G401 (cell line): Measurements from ENCODE around the gene SLC22A3. TPM values are rescaled to one million over a fixed set of nuclear protein-coding genes. Genes with fewer than 3 reads are reported as not detected.

Experiments used
- DNase-seq: peaks from one replicate; pipeline ENCODE4 v3.0.0-alpha.2; 2015; ENCODE audit warnings: low spot score
- in situ Hi-C: cut with HindIII; loops from 2 replicates; pipeline ENCODE4 v1.10.0; 2016; ENCODE audit warnings: low sequenced_read_pairs, mixed read lengths
- total RNA-seq: library from RNA; depleted of rRNA; stranded (reverse); fragments of >200 nt; shearing (Covaris generic); gene quantifications from 2 replicates; pipeline ENCODE4 v1.2.3, GENCODE V29; 2014

Gene SLC22A3
- total RNA-seq, 1 experiment from 2014 or later, result not detected

DNA sequence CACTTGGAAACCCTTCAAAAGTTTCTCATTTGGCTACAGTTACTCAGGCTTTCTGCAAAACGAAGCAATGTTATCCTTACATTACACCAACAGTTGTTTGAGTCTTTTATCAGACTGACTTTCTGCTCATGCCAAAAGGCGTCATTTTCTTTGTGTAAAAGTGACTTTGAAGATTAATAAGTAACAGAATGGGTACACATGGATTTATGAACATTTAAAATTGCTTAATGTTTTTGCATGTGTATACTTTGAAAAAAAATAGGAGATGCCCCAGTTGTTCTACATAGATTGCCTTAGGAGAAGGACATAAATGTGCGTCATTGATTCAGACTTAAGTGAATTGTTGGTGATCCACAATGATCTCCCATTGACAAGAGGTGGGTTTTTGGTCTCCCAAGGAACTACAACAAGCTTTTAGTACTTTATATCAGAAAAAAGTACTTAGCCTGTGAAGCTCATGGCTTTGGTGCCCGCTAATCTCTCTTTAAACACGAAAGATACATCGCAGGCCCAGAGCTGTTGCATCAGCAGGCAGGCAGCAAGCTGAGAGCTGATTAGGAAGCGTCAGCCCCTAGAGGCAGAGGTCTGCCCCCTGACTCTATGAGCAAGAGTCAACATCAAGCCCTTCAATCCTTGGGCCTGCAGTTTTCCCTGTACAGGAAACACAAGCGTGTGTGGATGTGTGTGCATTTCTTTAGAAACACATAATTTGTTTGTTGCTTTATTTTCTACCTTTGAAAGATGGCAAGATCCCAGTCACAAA, 45.9 kb downstream of the SLC22A3 start:
- DNase-seq, result no peak

DNA sequence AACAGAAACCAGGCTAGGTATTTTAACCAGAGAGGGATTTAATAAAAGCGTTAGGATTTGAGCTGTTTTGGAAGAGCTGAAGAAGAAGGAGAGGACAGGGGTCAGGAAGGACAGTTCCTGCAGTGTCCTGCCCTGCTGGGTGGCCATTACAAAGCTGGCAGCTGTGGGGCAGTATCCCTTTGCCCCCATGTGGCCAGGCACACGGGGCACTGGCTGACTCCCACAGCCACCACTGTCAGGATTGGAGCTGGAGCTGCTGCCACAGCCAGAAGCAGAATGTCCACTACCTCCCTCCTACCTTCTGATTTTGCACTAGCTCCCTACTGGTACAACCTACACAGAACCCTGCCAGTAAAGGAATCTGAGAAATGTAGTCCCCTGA, 46.5 kb downstream of the SLC22A3 start:
- DNase-seq, result no peak
- in situ Hi-C loops, result no loop called here

More for the DNA sequence above, 45.9 kb downstream of the SLC22A3 start:
- in situ Hi-C loops, result no loop called here

DNA sequence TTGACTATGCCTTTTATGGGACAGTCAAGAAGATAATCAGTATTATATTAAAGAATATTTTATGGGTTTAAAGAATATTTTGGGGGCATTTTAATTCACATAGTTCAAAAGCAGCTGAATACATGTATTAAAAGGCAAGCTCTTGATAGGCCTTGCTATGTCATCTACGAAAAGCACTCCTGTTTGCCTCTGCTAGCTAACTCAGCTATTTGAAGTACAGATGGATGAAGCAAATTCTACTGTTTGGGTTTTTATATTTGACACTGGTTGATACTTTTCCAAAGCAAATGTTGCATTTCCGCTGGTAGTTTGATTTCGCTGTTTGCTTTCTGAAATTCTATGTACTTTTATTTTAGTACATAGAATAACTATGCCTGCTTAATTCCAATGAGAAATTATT, 47.0 kb downstream of the SLC22A3 start:
- DNase-seq, result no peak
- in situ Hi-C loops, result no loop called here

DNA sequence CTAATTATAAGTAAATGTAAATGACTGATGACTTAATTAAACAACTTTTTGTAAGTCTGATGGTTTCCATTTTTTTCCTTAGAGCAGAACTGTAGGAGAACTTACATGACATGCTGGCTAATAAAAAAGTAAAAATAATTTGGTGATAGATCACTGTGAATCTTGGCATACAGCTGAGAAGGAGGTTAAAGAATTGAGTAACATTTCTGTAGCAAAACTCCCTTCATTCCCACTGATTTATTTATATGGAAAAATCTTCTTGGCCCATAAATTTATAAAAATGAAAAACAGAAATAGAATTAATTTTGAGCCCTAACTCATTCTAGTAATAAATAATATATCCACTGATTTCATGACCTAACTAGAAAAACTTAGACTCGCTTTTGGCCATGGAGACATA, 48.1 kb downstream of the SLC22A3 start:
- no peak for DNase-seq
- in situ Hi-C loops, result no loop called here

DNA sequence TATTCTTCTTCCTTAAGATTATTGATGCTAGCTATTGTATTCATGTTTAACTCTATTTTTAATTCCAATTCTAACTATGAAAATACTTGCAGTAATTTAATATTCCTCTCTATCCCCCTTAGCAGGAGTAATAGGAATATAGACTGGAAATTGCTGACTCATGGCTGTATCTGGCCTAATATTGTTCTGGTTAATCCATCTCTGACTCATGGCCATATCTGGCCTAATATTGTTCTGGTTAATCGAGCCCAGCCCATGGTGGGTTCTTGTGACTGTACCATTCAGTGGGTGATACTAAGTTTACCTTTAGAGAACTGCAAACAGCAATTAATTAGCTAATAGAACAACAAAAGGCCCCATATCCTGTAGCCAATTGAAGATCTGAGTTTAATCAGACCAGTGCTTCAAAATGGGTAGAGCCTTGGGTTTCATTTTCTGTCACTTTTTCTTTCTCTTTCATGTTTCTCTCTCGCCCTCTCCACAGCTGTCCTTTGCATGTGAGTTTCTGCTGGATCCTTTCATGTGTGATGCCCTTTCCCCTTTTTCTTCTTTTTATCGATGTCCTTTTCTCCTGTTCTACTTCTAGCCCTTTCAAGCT, 50.6 kb downstream of the SLC22A3 start:
- in situ Hi-C loops, result no loop called here
- no peak for DNase-seq

DNA sequence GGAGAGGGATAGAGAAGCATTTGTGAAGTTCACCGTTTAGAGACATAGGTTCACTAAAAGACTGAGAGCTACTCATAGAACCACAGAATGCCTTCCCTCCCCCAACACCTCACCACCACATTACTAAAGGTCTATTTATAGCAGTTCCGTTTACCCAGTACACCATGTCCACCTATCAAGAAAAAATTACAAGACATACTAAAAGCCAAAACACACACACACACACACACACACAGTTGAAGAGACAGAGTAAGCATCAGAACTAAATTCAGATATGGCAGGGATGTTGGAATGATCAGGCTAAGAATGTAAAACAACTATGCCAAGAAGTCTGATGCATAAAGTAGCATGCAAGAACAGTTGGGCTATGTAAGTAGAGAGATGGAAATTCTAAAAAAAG, 52.3 kb downstream of the SLC22A3 start:
- in situ Hi-C loops, result no loop called here
- no peak for DNase-seq

DNA sequence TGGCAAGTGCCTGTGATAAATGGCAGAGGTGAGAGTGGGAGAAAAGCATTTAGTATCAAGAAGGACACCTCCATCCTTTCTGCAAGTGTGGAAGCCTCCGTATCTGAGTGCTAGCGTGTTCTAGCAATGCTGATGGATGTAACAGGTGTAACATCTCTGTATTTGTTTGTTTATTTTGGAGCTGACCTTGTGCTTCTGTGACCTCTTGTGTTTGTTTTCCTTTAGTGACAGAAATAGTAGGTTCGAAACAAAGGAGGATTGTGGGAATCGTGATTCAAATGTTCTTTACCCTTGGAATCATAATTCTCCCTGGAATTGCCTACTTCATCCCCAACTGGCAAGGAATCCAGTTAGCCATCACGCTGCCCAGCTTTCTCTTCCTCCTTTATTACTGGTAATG, 60.4 kb downstream of the SLC22A3 start:
- in situ Hi-C loops, result no loop called here
- DNase-seq, result no peak

DNA sequence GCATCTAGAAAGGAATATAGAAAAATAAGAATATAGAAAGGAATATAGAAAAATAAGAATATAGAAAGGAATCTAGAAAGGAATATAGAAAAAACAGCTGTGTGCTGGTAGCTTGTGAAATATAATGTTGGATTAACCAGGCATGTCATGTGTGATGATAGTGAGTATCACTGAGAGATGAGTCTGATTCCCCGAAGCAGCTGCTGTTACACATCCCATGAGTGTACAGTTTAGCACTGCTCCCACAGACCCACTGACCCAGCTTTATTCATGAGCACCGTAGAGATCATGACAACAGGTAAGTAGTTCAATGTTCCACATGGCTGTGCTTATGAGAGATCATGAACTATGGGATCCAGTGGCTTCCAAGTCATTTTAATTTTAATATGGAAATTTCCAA, 64.8 kb downstream of the SLC22A3 start:
- in situ Hi-C loops, result no loop called here
- DNase-seq, result no peak

DNA sequence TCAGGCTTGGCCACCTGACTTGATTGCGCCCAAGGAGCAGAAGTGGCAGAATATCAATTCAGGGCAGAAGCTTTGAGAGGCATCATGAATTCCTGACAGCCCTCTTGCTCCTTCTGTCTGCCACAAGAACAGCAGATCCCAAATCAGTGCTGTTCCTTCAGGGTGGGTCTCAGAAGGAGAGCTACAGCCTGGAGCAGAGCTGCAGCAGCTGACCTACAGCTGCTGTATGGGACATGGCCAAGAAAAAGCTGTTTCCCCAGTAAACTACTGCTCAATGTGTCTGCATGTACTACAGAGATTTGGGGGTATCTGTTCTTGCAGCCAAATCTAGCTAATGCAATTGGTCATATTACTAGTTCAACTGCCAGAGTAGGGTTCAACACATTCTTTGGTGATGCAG, 69.0 kb downstream of the SLC22A3 start:
- in situ Hi-C loops, result no loop called here
- no peak for DNase-seq

DNA sequence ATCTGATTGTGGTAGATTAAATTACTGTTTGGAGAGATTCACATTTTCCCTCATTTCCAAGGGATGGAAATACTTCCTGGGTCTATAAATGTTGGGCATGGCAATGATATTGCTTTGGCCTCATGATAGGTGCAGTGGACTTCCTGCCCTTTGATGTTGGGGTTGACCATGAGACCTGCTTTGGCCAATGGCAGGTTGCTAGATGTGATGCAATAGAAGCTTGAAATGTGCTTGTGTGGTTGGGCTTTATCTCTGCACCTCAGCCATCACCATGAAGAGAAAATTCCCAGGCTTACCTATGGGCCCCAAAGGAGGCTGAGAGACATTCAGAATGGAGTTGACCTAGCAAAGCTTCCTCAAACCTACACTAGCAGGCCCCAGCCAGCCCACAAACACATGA, 69.4 kb downstream of the SLC22A3 start:
- DNase-seq, result no peak
- in situ Hi-C loops, result no loop called here

DNA sequence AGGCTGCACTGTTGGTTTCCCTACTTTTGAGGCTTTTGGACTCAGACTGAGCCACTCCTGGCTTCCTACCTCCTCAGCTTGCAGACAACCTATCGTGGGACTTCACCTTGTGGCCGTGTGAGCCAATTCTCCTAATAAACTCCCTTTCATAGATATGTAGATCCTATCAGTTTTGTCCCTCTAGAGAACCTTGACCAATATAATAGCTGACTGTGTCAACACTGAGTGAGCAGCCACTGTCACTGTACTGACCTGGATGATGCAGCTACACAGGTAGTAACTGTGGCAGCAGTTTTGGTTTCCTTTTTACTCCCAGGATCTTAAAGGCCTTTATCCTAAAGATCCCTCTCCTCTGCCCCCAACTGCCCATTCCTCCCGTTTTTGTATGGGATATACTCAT, 70.2 kb downstream of the SLC22A3 start:
- in situ Hi-C loops, result no loop called here
- no peak for DNase-seq

DNA sequence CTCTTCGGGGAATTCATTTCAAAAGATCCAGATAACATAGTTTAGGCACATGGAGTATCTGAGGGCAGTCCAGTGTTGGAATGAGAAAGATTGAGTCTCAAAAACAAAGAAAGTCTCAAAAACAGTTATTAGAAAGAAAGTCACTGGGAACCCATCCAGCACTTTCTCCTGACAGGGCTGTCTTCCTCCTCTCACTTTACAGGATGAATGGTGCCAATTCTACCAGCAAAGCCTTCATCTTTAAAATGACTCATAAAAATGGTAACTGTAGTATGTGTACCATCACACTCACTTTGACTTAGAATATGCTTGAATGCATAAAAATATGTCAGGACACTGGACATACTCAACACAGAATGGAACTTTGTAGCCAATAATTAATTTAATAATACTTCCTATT, 71.3 kb downstream of the SLC22A3 start:
- no peak for DNase-seq
- in situ Hi-C loops, result no loop called here

DNA sequence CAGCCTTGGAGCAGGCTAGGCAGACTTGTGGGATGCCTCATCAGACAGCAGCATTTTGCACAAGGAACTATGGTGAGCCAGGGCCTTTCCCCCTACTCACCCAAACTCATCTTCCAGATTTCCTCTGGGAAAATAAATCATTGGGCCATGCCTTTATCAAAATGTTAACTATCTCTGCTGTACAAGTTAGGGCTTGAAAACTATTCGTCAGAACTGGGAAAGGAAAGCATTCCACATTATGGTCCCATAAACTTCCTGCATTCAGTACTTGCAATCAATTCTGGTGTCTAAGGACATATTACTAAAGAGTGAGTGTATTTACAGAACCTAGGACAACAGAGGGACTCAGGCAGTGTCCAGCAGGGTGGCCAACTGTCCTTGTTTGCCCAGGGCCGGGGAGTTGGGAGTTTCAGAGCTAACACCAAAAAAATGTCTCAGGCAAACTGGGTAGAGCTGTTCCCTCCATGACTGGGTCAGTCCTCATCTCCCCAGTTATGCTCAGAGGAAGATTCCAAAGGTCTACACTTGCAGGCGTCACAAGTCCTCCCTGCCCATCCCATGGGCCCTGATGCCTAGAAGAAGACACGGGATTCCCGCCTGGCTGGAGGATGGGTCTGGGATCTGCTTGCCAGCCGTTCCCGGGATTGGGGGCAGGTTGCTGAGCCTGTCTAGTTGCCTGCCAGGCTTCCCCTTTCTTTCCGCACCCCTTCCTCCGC, 72.2 kb downstream of the SLC22A3 start:
- no peak for DNase-seq
- in situ Hi-C loops, result no loop called here

DNA sequence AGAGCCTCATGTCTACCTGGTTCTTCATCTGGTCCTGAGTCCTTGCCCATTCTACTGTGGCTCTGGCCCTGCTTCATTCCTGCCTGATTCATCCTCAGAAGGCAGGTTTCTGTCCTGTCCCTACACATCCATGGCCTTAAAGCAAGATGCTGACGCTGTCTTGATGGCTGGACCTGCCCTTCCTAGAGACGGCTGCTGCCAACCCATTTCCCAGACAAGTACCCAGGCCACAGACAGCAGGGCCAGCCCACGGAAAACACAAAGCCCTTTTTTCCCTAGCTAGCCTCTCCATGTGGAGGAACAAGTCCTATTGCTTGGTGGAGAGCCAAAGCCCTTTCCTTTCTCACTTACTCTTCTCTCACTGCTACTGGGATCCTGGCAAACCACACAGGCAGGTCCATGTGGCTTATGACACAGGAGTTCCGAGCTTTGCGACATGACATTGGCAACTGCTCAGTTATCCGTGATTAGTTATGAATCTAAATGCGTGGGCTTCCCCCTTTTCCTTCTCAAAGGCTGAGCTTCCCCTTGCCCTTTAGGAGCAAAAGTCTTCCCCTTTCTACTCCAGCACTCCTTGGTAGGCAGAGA, 72.9 kb downstream of the SLC22A3 start:
- in situ Hi-C loops, result no loop called here

DNA sequence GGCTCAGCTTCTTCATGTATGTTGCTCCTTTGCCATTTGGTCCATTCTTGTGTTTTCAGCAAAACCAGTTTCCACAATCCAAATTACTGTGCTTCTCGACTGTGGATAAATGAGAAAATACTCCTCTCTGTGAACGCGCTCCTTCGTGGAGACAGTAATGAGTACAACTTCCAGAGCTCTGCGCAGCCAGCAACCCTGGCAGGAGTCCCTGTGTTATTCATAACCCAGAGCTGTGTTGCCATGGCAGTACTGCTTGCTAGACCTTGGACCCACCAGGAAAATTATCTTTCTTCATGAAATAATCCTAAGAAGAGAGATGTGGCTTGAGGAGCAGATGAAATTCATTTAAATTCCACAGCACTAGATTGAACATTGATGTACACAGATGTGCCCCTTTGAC, 73.7 kb downstream of the SLC22A3 start:
- no peak for DNase-seq
- in situ Hi-C loops, result no loop called here

More for the DNA sequence above, 72.9 kb downstream of the SLC22A3 start:
- DNase-seq, result no peak

DNA sequence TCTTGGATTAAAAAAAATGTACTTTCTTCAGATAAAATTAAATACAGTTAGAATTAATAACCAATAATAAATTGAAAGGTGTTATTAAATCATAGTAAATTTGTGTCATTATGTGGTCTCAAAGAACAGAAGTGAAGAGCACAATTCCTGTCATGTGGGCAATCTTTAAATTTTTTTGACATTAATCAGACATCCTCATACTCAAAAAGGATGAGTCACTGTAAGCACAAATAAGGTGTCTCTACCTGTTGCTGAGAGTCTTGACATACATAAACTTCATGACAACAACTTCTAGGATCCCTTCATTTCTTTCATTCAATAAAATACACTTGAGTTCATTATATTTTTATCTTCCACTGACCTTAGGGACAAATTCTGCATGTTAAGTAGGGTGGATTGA, 76.1 kb downstream of the SLC22A3 start:
- no peak for DNase-seq
- in situ Hi-C loops, result no loop called here

DNA sequence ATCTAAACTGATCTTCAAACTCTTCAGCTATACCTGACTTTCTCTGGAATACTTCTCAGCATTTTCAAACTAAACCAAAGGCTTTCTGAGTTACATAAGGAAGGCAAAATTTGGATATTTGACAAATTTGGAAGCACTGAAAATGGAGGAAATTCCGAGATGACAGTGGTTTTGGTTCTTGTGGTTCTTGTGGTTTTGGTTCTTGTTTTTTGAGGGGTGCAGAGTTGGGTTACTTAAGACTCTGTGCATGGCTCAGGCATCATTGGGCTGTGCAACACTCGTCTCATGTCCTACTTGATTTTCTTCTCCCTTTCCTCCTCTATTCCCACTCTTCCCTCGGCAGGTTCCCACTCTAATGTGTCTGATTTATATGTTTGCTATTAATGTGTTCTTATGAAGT, 78.0 kb downstream of the SLC22A3 start:
- DNase-seq, result no peak
- in situ Hi-C loops, result no loop called here

DNA sequence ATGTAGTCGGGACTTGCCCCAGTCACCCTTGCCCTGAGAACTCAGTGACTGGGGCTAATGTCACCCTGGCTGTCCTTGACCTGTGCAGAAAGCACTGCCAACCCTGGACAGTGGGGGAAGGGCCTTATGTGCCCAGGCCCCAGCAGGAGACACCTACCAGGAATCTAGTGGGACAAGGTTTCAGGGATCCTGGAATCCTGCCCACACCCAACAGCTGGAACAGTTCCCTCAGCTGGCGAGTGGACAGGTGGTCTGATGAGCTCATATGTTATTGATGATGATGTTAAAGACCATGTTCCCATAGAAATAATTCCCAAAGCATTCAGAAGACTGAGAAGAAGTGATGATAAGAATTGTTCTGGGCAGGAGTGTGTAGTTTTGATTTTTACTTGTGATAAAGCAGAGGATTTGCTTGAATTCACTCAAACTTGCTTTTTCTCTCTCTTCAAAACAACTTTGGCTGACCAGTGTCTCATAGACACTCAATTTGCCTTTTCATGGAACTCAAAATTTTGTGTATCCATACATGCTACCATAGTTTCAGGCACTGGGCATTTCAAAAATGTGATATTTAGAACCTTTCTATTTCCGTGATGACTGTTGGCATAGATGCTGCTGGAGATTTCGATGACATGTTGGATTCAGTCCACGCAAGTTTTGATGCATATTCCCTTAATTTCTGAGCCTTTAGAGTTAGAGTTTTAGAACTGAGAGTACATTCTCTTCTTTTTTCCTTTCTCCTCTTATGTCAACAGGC, 79.3 kb downstream of the SLC22A3 start:
- in situ Hi-C loops, result no loop called here
- DNase-seq, result no peak

DNA sequence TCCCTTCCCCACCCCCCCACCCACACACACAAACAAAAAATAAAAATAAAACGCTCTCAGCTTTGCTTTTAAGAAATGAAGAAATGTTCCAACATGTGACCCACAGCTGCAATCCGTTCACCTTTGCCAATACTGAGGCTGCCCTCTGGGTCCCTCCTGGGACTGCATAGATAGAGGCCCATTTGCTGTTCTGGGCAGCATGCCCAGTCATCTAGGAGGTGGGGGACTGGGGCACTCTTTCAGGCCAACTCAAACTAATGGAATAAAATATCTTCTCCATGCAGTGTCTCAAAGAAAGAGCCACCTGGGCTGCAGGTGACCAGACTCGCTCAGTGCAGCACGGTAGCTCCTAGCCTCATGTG, 79.9 kb downstream of the SLC22A3 start:
- in situ Hi-C loops, result no loop called here
- DNase-seq, result peak; percentile 20
